Transverse colon (tissue), 4 donors: ENCODE data around the gene MZT2A. TPM values are rescaled to one million over a fixed set of nuclear protein-coding genes. Genes with fewer than 3 reads are reported as not detected.
"Not testable (repeated sequence)": the region's sequence is repeated elsewhere in the genome, so short reads cannot be mapped to it uniquely, and the experiment has no call there.

Experiments
- DNase-seq: peaks from one replicate; pipeline ENCODE4 v3.0.0-alpha.2; 2019
- H3K27ac ChIP-seq, 4 donors: fragments of 200-600 bp; sonication (generic); 2 replicates each; pipeline ENCODE4 v1.5.1; 2016 to 2018; ENCODE audit warnings: inconsistent platforms in 4 of 4
- H3K27me3 ChIP-seq: fragments of 200-600 bp; sonication (generic); 2 replicates; pipeline ENCODE4 v1.5.1; 2017; ENCODE audit warnings: inconsistent platforms
- H3K36me3 ChIP-seq, 4 donors: fragments of 200-600 bp; sonication (generic); 2 replicates each; pipeline ENCODE4 v1.5.1; 2017 to 2019; ENCODE audit warnings: inconsistent platforms in 4 of 4
- H3K4me1 ChIP-seq, 4 donors: fragments of 200-600 bp; sonication (generic); 2 replicates each; pipeline ENCODE4 v1.5.1; 2017 to 2020; ENCODE audit warnings: inconsistent platforms in 4 of 4
- H3K4me3 ChIP-seq, 4 donors: fragments of 200-600 bp; sonication (generic); 1 replicate in 1 of 4; 2 replicates in 3 of 4; pipeline versions ENCODE4 v1.5.1 to v1.6.1; 2017 to 2019; ENCODE audit warnings: inconsistent platforms in 4 of 4
- H3K9me3 ChIP-seq, 2 donors: fragments of 200-600 bp; sonication (generic); 2 replicates each; pipeline ENCODE4 v1.5.1; 2017 to 2019; ENCODE audit warnings: inconsistent platforms in 2 of 2
- EP300 ChIP-seq: sonication (generic); formaldehyde crosslinking; IDR thresholded peaks from one replicate; pipeline ENCODE4 v1.6.1; 2017; ENCODE audit warnings: antibody characterized with exemption, low read depth
- POLR2A ChIP-seq: fragments of 450-650 bp; IDR thresholded peaks from one replicate; pipeline ENCODE4 v1.6.1; 2016; ENCODE audit warnings: antibody characterized with exemption, mild to moderate bottlenecking, moderate library complexity
- POLR2AphosphoS5 ChIP-seq, 3 donors: sonication (generic); formaldehyde crosslinking; IDR thresholded peaks; one replicate each; pipeline ENCODE4 v1.6.1; 2016; ENCODE audit warnings: antibody characterized with exemption in 3 of 3
- WGBS, 2 donors: methylation state at CpG; one replicate each; pipeline ENCODE4 v1.1.5; 2018; ENCODE audit warnings: low coverage in 1 of 2; 5-methylcytosine and 5-hydroxymethylcytosine counted together
- in situ Hi-C, 4 donors: fragments of 200-750 bp; cut with MboI; loops; one replicate each; pipeline versions ENCODE4 v1.15.0 to v1.15.1; 2017; ENCODE audit warnings: low sequenced_read_pairs in 3 of 4, low pct_ligation_motif_present in 1 of 4, low pct_unique_long_range_greater_than_20kb in 1 of 4
- intact Hi-C: fragments of 100-400 bp; cut with DNase I; formaldehyde crosslinking; loops from one replicate; pipeline ENCODE4 v1.15.1; 2023; ENCODE audit warnings: low total_unique reads
- total RNA-seq, 4 donors: library from RNA; depleted of rRNA; stranded (reverse); fragments of >200 nt; gene quantifications; one replicate each; pipeline ENCODE4 v1.1.0, GENCODE V29; 2016
- TF ChIP-seq, protein P1 (sequence below), 5 experiments: fragments of 200-600 bp in 3 of 5; fragments of 450-650 bp in 2 of 5; sonication (generic) in 3 of 5; IDR thresholded peaks; 1 replicate in 2 of 5; 2 replicates in 3 of 5; pipeline ENCODE4 v1.5.1; 2016 to 2017; ENCODE audit warnings: antibody characterized with exemption in 5 of 5, inconsistent platforms in 3 of 5, mild to moderate bottlenecking in 2 of 5, moderate library complexity in 1 of 5

The MZT2A gene
- total RNA-seq, 4 donors from 2014 or later, result 13.5 to 85.3 (median 43.4) TPM

DNA sequence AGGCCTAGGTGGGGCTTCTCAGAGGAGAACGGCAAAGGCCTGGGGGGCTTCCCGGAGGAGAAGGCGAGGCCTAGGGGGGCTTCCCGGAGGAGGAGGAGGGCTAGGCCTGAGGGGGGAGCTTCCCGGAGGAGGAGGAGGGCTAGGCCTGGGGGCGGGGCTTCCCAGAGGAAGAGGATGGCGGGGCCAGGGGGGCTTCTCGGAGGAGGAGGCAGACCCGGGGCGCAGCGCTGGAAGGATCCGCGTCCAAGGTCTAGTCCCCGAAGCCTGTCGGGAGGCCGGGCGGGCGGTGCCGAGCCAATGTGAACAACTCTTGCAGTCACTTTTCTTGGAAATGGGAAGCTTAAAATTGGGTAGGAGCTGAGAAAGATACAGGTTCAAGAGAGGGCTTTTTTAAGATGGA, 46.3 kb downstream of the MZT2A start:
- in situ Hi-C loops, result no loop called here
- Histone ChIP-seq H3K4me3 (no peak overlapping the region), H3K36me3 (no peaks in the 10 kb centered on the region), H3K9me3 (no peaks in the 10 kb centered on the region), H3K27me3 (peaks cover 4% of the 10 kb centered on the region), H3K4me1 (no peaks in the 10 kb centered on the region), H3K27ac (no peak overlapping the region)
- TF ChIP-seq POLR2AphosphoS5 (IDR thresholded peaks at IDR 0.05) (no peak), EP300 (no peak), POLR2A (no peak)
- TF ChIP-seq, protein P1, sequence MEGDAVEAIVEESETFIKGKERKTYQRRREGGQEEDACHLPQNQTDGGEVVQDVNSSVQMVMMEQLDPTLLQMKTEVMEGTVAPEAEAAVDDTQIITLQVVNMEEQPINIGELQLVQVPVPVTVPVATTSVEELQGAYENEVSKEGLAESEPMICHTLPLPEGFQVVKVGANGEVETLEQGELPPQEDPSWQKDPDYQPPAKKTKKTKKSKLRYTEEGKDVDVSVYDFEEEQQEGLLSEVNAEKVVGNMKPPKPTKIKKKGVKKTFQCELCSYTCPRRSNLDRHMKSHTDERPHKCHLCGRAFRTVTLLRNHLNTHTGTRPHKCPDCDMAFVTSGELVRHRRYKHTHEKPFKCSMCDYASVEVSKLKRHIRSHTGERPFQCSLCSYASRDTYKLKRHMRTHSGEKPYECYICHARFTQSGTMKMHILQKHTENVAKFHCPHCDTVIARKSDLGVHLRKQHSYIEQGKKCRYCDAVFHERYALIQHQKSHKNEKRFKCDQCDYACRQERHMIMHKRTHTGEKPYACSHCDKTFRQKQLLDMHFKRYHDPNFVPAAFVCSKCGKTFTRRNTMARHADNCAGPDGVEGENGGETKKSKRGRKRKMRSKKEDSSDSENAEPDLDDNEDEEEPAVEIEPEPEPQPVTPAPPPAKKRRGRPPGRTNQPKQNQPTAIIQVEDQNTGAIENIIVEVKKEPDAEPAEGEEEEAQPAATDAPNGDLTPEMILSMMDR (IDR thresholded peaks at IDR 0.05), result no peak
- intact Hi-C loops, result no loop called here
- no peak for DNase-seq
- WGBS, 2 donors, result 89 to 92% methylated on average over 10 to 19 of the region's 19 CpGs

DNA sequence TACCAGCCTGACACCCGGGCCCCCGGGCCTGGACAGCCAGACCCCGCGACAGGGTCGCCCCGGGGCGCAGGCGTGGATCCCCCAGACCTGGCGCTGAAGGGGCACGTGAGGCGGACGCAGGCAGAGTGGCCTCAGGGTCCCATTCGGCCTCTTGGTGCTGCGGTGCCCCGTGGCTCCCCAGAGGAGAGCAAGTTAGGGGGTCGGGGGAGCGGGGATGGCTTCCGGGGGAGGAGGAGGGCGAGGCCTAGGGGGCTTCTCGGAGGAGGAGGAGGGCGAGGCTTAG, 46.7 kb downstream of the MZT2A start:
- WGBS, 2 donors, result 90% methylated on average over 2 of the region's 21 CpGs; no CpG with 5 or more reads in 1 of the 2 donors

DNA sequence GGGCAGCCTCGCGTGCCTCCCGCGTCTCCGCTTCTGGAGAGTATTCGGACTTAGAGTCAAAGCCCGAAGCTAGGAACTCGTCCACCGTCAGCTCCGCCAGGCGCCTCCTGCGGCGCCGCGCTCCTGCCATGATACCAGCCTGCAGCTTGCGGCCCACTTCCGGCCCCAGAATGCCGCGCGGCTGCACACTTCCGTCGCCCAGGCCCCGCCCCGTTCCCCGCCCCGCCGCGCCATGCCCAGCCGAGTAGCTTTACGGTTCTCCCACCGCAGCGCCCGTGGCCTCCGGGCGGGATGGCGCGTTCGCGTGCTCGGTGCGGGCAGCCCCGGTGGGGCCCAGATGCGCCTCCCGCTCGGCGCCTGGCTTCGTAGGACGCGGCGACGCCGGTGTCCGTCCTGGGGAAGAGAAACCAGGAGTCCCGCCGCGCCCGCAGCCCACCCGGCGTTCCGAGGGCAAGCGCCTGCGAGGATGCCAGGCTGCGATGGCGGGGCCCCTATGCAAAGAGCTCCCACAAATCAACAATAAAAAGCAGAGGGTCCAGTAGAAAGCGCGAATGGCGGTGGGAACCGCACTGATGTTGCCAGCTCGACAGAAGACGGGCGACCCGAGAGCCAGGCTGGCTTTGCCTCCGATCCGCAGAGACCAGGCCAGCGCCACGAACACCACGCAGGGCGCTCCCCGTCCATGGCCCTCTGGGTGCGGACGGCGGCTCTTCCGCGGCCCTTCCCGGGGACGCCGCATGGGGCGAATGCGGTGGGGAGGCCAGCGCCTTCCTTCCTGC, 47.3 kb downstream of the MZT2A start:
- intact Hi-C loops, H3K36me3 ChIP-seq, H3K27me3 ChIP-seq, H3K27ac ChIP-seq, H3K9me3 ChIP-seq, H3K4me3 ChIP-seq, DNase-seq, H3K4me1 ChIP-seq, in situ Hi-C loops: not testable (repeated sequence)
- WGBS, 2 donors, result 96% methylated on average over 90 of the region's 90 CpGs; no CpG with 5 or more reads in 1 of the 2 donors

More for the DNA sequence above, 46.7 kb downstream of the MZT2A start:
- H3K4me1 ChIP-seq, DNase-seq, H3K9me3 ChIP-seq, H3K27ac ChIP-seq, in situ Hi-C loops, H3K36me3 ChIP-seq, intact Hi-C loops, H3K4me3 ChIP-seq, H3K27me3 ChIP-seq: not testable (repeated sequence)

DNA sequence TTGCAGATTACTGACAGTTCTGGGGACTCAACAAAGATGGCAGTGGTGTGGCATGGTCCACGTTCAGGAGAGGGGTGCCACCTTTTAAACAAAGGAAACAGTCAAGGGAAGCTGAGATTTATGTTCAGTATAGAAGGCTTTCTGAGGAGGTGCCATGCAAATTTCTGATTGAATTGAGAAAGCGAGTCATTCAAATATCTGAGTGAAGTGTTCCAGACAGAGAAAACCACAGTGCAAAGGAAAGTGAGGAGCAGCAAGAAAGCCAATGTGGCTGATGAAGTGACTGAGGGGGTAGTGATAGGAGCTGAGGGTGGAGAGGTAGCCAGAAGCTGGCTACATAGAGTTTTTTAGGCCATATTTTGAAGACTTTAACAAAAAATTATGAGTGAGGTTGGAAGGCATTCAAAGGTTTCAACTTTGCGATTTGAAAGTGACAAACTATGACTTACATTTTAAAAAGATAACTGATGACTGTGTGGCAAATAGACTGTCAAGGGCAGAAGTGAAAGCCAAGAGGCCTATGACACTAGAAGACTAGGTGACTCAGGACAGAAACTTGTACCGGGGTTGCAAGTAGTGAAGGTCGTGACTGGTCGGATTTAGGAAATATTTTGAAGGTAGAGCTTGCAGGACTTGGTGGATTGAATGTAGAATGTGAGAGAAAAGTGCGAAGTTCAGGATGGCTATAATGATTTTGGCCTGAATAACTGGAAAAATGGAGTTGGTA, 51.3 kb downstream of the MZT2A start:
- H3K4me3 ChIP-seq, in situ Hi-C loops, intact Hi-C loops, H3K27ac ChIP-seq, H3K4me1 ChIP-seq, H3K27me3 ChIP-seq, DNase-seq, H3K36me3 ChIP-seq, H3K9me3 ChIP-seq: not testable (repeated sequence)
- WGBS, 2 donors, result 63 to 68% methylated on average over 7 of the region's 7 CpGs

Other genes with a start within 250 kb of the MZT2A start
- gene RAB6D, start 128.2 kb downstream of the MZT2A start, total RNA-seq, result 1 to 10 TPM in 3 of 4 donors, under 1 TPM in 1; 1.00 to 2.5 (median 2.0) TPM
- not detected for gene TUBA3D, start 16.3 kb downstream of the MZT2A start, total RNA-seq
- gene CCDC74A, start 35.5 kb upstream of the MZT2A start, total RNA-seq, result 10 to 100 TPM in 1 of 4 donors, 1 to 10 TPM in 2, not detected in 1; 1.8 to 10.9 (median 4.4) TPM